Endothelial cell of umbilical vein (primary cell): Measurements from ENCODE around the gene CD207. TPM values are rescaled to one million over a fixed set of nuclear protein-coding genes. Genes with fewer than 3 reads are reported as not detected.

Experiments
- BruUV-seq: library from RNA; stranded (reverse); fragments of 400-500 nt; replicated peaks from 2 replicates; lab custom pipeline; 2021; lab: Mats Ljungman, UMichigan
- CTCF ChIA-PET: fragments of 300-600, 350-600 bp; sonication (Branson Sonifier 250); formaldehyde crosslinking; loops from one replicate; lab custom pipeline; 2021; ENCODE audit warnings: antibody characterized with exemption, inconsistent platforms; lab: Charles Lee
- POLR2A ChIA-PET: fragments of 300-600, 350-600 bp; sonication (Branson Sonifier 250); formaldehyde crosslinking; loops from one replicate; lab custom pipeline; 2021; ENCODE audit warnings: antibody characterized with exemption, inconsistent platforms; lab: Charles Lee
- DNase-seq: peaks from one replicate; pipeline ENCODE4 v3.0.0-alpha.2; 2011; ENCODE audit warnings: low read depth, low spot score
- FAIRE-seq: peaks from 2 replicates; lab custom pipeline; 2011; peaks lifted over from hg19 to GRCh38; lab: Jason Lieb, UNC
- H2AFZ ChIP-seq: 2 replicates; pipeline ENCODE4 v1.6.0; 2012; ENCODE audit warnings: low read depth, low read length, control low read depth, inconsistent platforms
- H3K27ac ChIP-seq: 2 replicates; pipeline ENCODE4 v1.5.1; 2011; ENCODE audit warnings: low read depth, mild to moderate bottlenecking, control low read depth, low read length, moderate library complexity; ENCODE audit not compliant: insufficient read depth
- H3K27me3 ChIP-seq, 2 experiments: 2 replicates each; pipeline versions ENCODE4 v1.6.0 to v1.6.1; 2011; ENCODE audit warnings: low read length in 2 of 2, mixed read lengths in 1 of 2; ENCODE audit not compliant: control insufficient read depth in 2 of 2, insufficient read depth in 2 of 2
- H3K36me3 ChIP-seq, 2 experiments: 2 replicates in 1 of 2; 3 replicates in 1 of 2; pipeline ENCODE4 v1.5.1; 2011; ENCODE audit warnings: low read length in 2 of 2, mild to moderate bottlenecking in 1 of 2, moderate library complexity in 1 of 2; ENCODE audit not compliant: control insufficient read depth in 2 of 2, insufficient read depth in 2 of 2; ENCODE audit errors: extremely low read depth in 1 of 2
- H3K4me1 ChIP-seq: 3 replicates; pipeline ENCODE4 v1.5.1; 2011; ENCODE audit warnings: mild to moderate bottlenecking, low read length; ENCODE audit not compliant: control insufficient read depth, insufficient read depth; ENCODE audit errors: extremely low read depth
- H3K4me2 ChIP-seq: 2 replicates; pipeline ENCODE4 v1.6.1; 2011; ENCODE audit warnings: low read length, control low read depth, mixed read lengths; ENCODE audit not compliant: insufficient read depth
- H3K4me3 ChIP-seq, 3 experiments: fragments of 200-600 bp in 1 of 3; sonication (generic), shearing (Covaris generic) in 1 of 3; replicated peaks in 1 of 3; 2 replicates each; pipeline ENCODE4 v1.5.1; 2011 to 2016; ENCODE audit warnings: control low read depth in 3 of 3, low read length in 3 of 3, mild to moderate bottlenecking in 2 of 3, inconsistent platforms in 1 of 3, low read depth in 1 of 3, moderate library complexity in 1 of 3; ENCODE audit not compliant: insufficient read depth in 1 of 3
- H3K79me2 ChIP-seq: 2 replicates; pipeline ENCODE4 v1.6.0; 2012; ENCODE audit warnings: low read length, inconsistent platforms; ENCODE audit not compliant: control insufficient read depth, insufficient read depth
- H3K9ac ChIP-seq: replicated peaks from 2 replicates; pipeline ENCODE3; 2011; ENCODE audit warnings: low read length, control low read depth; ENCODE audit not compliant: insufficient read depth; ENCODE audit errors: extremely low read depth
- H3K9me1 ChIP-seq: replicated peaks from 3 replicates; pipeline ENCODE4 v1.6.0; 2011; ENCODE audit warnings: mild to moderate bottlenecking, low read length; ENCODE audit not compliant: control insufficient read depth, insufficient read depth; ENCODE audit errors: extremely low read depth
- H3K9me3 ChIP-seq: replicated peaks from 2 replicates; pipeline ENCODE4 v1.5.1; 2012; ENCODE audit warnings: low read length, inconsistent platforms; ENCODE audit not compliant: control insufficient read depth, insufficient read depth
- H4K20me1 ChIP-seq: replicated peaks from 2 replicates; pipeline ENCODE3; 2011; ENCODE audit warnings: mild to moderate bottlenecking, low read length; ENCODE audit not compliant: control insufficient read depth, insufficient read depth; ENCODE audit errors: extremely low read depth
- EZH2 ChIP-seq: IDR thresholded peaks from 2 replicates; pipeline ENCODE4 v1.6.1; 2012; ENCODE audit warnings: borderline replicate concordance, low read depth, mild to moderate bottlenecking, moderate library complexity, low read length, inconsistent platforms; ENCODE audit not compliant: severe bottlenecking
- GATA2 ChIP-seq: IDR thresholded peaks from 2 replicates; pipeline ENCODE4 v1.7.0; 2011; ENCODE audit warnings: low read depth, mild to moderate bottlenecking, moderate library complexity, mixed read lengths, low read length; ENCODE audit not compliant: insufficient read length, insufficient read depth
- MYC ChIP-seq: IDR thresholded peaks from one replicate; pipeline ENCODE4 v1.6.1; 2011; ENCODE audit warnings: mild to moderate bottlenecking, low read depth, low read length
- POLR2A ChIP-seq: IDR thresholded peaks from 2 replicates; pipeline ENCODE4 v1.6.1; 2012; ENCODE audit warnings: low read depth, mild to moderate bottlenecking, control low read depth, low read length
- POLR2AphosphoS5 ChIP-seq: IDR thresholded peaks from 2 replicates; pipeline ENCODE4 v1.6.1; 2012; ENCODE audit warnings: low read depth, mild to moderate bottlenecking, control low read depth, low read length, moderate library complexity; ENCODE audit not compliant: insufficient read depth
- dilution Hi-C: fragments of 300-500 bp; cut with MboI; formaldehyde crosslinking; loops from one replicate; pipeline ENCODE4 v1.15.0; 2019; ENCODE audit warnings: low sequenced_read_pairs; ENCODE audit not compliant: extremely low pct_ligation_motif_present
- intact Hi-C: fragments of 100-400 bp; cut with micrococcal nuclease; formaldehyde crosslinking; loops from one replicate; pipeline ENCODE4 v1.10.0; 2022
- polyA plus RNA-seq, 4 experiments: library from polyadenylated mRNA; depleted of rRNA in 3 of 4; stranded (reverse) in 3 of 4; unstranded in 1 of 4; fragments of >200 nt; gene quantifications; 2 replicates each; pipeline versions ENCODE4 v1.2.1 to v1.2.3, GENCODE V29; 2011 to 2012; ENCODE audit warnings: missing spikeins in 1 of 4
- total RNA-seq: library from RNA; stranded (reverse); gene quantifications from 2 replicates; pipeline ENCODE4 v1.2.3, GENCODE V29; 2021
- TF ChIP-seq, protein P1 (sequence below), 2 donors: IDR thresholded peaks; 1 replicate in 1 of 2; 2 replicates in 1 of 2; pipeline ENCODE4 v1.5.1; 2011; ENCODE audit warnings: low read length in 2 of 2, mild to moderate bottlenecking in 2 of 2, moderate library complexity in 2 of 2, control low read depth in 1 of 2, inconsistent platforms in 1 of 2, low read depth in 1 of 2; ENCODE audit not compliant: insufficient read depth in 1 of 2; ENCODE audit errors: extremely low read depth in 1 of 2
- TF ChIP-seq, protein P2 (sequence below): IDR thresholded peaks from 2 replicates; pipeline ENCODE4 v1.6.1; 2011; ENCODE audit not compliant: insufficient read depth, insufficient read length

The CD207 gene
- total and polyA plus RNA-seq, 2 donors (not counting 3 experiments of a cell fraction or from before 2014, with no cell fraction given) = not detected

DNA sequence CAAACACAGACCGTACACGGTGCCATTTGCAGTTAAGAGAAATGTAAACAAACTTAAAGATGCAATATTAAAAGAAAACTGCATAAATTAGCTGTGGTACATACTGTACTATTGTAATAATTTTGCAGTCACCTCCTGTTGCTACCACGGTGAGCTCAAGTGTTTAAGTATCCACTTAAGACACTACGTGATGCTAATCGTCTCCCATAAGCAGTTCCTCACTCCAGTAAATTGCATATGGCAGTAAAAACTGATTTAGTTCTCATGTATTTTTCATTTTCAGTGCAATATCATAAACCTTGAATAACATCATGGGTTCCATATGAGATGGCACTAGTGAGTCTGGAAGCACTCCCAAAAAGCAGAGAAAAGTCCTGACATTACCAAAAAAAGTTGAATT is 29.6 kb downstream of the CD207 start:
- BruUV-seq = no TSS peak
- no peak for DNase-seq
- no peaks in the 10 kb centered on the region for H3K79me2 ChIP-seq
- no peak overlapping the region for H3K27ac ChIP-seq
- H3K27me3 ChIP-seq = peaks cover 6 to 15% of the 10 kb centered on the region in 2 experiments
- no peaks in the 10 kb centered on the region for H3K9me3 ChIP-seq
- H2AFZ ChIP-seq = no peak overlapping the region
- H3K4me2 ChIP-seq = no peak overlapping the region
- dilution Hi-C loops (no loop called here), intact Hi-C loops (no loop called here)
- no peaks in the 10 kb centered on the region for H3K36me3 ChIP-seq
- H3K4me3 ChIP-seq = no peak overlapping the region
- no peak for FAIRE-seq
- no peak overlapping the region for H3K9ac ChIP-seq
- POLR2A ChIA-PET = no interaction called here
- CTCF ChIA-PET = no interaction called here
- H4K20me1 ChIP-seq = no peaks in the 10 kb centered on the region
- TF ChIP-seq, protein P1, sequence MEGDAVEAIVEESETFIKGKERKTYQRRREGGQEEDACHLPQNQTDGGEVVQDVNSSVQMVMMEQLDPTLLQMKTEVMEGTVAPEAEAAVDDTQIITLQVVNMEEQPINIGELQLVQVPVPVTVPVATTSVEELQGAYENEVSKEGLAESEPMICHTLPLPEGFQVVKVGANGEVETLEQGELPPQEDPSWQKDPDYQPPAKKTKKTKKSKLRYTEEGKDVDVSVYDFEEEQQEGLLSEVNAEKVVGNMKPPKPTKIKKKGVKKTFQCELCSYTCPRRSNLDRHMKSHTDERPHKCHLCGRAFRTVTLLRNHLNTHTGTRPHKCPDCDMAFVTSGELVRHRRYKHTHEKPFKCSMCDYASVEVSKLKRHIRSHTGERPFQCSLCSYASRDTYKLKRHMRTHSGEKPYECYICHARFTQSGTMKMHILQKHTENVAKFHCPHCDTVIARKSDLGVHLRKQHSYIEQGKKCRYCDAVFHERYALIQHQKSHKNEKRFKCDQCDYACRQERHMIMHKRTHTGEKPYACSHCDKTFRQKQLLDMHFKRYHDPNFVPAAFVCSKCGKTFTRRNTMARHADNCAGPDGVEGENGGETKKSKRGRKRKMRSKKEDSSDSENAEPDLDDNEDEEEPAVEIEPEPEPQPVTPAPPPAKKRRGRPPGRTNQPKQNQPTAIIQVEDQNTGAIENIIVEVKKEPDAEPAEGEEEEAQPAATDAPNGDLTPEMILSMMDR (IDR thresholded peaks at IDR 0.05; ENCODE audit: extremely low read depth in 1 of 2, insufficient read depth in 1 of 2, low read depth in 1 of 2, low read length in 2 of 2) = no peak
- TF ChIP-seq POLR2AphosphoS5 = no peak
- no peak for TF ChIP-seq MYC
- TF ChIP-seq EZH2 = no peak
- no peak for TF ChIP-seq GATA2
- TF ChIP-seq, protein P2, sequence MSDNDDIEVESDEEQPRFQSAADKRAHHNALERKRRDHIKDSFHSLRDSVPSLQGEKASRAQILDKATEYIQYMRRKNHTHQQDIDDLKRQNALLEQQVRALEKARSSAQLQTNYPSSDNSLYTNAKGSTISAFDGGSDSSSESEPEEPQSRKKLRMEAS = no peak
- no peak for TF ChIP-seq POLR2A
- no peaks in the 10 kb centered on the region for H3K4me1 ChIP-seq
- H3K9me1 ChIP-seq = no peaks in the 10 kb centered on the region
